HG03469 (cell line): Measurements from ENCODE around the gene SAMD13.

Experiments
- ATAC-seq: cut with Tn5 transposase; IDR thresholded peaks from one replicate; pipeline ENCODE4 v1.9.1; 2021; ENCODE audit warnings: mild to moderate bottlenecking, moderate library complexity, moderate number of reproducible peaks; ENCODE audit not compliant: unreplicated experiment

The SAMD13 gene

GRCh38 chr1:84330125-84330984, 28.8 kb downstream of the SAMD13 start:
- ATAC-seq, result no peak

- no peak for ATAC-seq
Observed at GRCh38 chr1:84339503-84339902, 38.0 kb downstream of the SAMD13 start.

- ATAC-seq, result no peak
Observed at GRCh38 chr1:84344286-84344685, 42.8 kb downstream of the SAMD13 start.

GRCh38 chr1:84345220-84345619, 43.7 kb downstream of the SAMD13 start:
- ATAC-seq, result no peak

GRCh38 chr1:84347271-84347931, 45.9 kb downstream of the SAMD13 start:
- ATAC-seq, result no peak

GRCh38 chr1:84347932-84348555, 46.5 kb downstream of the SAMD13 start:
- no peak for ATAC-seq

- no peak for ATAC-seq
Observed at GRCh38 chr1:84348759-84349158, 47.3 kb downstream of the SAMD13 start.

GRCh38 chr1:84350104-84350503, 48.6 kb downstream of the SAMD13 start:
- no peak for ATAC-seq

GRCh38 chr1:84350550-84350949, 49.0 kb downstream of the SAMD13 start:
- no peak for ATAC-seq

- ATAC-seq, result no peak
Observed at GRCh38 chr1:84352298-84353106, 51.0 kb downstream of the SAMD13 start.

- no peak for ATAC-seq
Observed at GRCh38 chr1:84353695-84354094, 52.2 kb downstream of the SAMD13 start.

GRCh38 chr1:84355556-84355955, 54.0 kb downstream of the SAMD13 start:
- no peak for ATAC-seq

GRCh38 chr1:84356881-84357280, 55.4 kb downstream of the SAMD13 start:
- no peak for ATAC-seq

- ATAC-seq, result no peak
Observed at GRCh38 chr1:84358695-84359094, 57.2 kb downstream of the SAMD13 start.

- ATAC-seq, result no peak
Observed at GRCh38 chr1:84360316-84360715, 58.8 kb downstream of the SAMD13 start.

GRCh38 chr1:84361796-84362195, 60.3 kb downstream of the SAMD13 start:
- ATAC-seq, result no peak

GRCh38 chr1:84363019-84363418, 61.5 kb downstream of the SAMD13 start:
- ATAC-seq, result no peak

- ATAC-seq, result no peak
Observed at GRCh38 chr1:84363622-84364021, 62.1 kb downstream of the SAMD13 start.

- no peak for ATAC-seq
Observed at GRCh38 chr1:84365225-84366221, 64.0 kb downstream of the SAMD13 start.

GRCh38 chr1:84366786-84367185, 65.3 kb downstream of the SAMD13 start:
- no peak for ATAC-seq
